ENCODE results near the gene OR10G3. TPM values are rescaled to one million over a fixed set of nuclear protein-coding genes. Genes with fewer than 3 reads are reported as not detected.

The OR10G3 gene
- total and polyA plus RNA-seq, 2 experiments from 2014 or later = not detected

DNA sequence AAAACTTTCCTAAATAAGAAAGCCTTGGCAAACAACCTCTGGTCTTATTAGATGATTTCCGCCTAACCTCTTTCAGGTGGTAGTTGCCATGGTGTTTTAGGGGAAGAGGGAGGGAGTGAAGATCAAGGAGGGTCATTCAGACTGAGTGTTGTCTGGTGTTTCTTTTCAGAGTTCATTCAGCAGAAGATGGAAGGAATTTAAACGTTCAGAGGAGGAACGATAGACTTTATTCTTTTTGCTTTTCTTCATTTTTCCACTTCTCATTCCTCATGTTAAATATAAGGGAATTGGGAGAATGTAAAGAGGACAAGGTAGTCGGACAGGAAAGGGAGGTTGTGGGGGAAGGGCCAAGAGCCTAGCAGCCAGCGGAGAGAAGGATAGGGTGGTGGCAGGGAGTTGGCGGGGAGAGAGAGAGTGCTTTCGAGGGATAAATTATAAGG lies 36.3 kb downstream of the OR10G3 start (continued):
- TF ChIP-seq, protein P1, sequence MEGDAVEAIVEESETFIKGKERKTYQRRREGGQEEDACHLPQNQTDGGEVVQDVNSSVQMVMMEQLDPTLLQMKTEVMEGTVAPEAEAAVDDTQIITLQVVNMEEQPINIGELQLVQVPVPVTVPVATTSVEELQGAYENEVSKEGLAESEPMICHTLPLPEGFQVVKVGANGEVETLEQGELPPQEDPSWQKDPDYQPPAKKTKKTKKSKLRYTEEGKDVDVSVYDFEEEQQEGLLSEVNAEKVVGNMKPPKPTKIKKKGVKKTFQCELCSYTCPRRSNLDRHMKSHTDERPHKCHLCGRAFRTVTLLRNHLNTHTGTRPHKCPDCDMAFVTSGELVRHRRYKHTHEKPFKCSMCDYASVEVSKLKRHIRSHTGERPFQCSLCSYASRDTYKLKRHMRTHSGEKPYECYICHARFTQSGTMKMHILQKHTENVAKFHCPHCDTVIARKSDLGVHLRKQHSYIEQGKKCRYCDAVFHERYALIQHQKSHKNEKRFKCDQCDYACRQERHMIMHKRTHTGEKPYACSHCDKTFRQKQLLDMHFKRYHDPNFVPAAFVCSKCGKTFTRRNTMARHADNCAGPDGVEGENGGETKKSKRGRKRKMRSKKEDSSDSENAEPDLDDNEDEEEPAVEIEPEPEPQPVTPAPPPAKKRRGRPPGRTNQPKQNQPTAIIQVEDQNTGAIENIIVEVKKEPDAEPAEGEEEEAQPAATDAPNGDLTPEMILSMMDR (conservative IDR thresholded peaks at IDR 0.05; ENCODE audit: low read depth in 2 of 2) = no peak
- TF ChIP-seq JUNB (IDR thresholded peaks at IDR 0.05; ENCODE audit: unreplicated experiment) = no peak

GRCh38 chr14:21541413-21542074 lies 38.3 kb downstream of the OR10G3 start:
- H3K27ac ChIP-seq (ENCODE audit: low read depth) = peak overlapping the region; percentile 78
- H3K79me2 ChIP-seq (replicated peaks; ENCODE audit: insufficient read depth) = peaks cover 25% of the 10 kb centered on the region
- no peaks in the 10 kb centered on the region for H3K36me3 ChIP-seq (ENCODE audit: insufficient read depth)
- peaks cover 26% of the 10 kb centered on the region for H3K27me3 Mint-ChIP-seq (ENCODE audit: insufficient read depth, low read depth, poor library complexity)
- H3F3A ChIP-seq (replicated peaks; ENCODE audit: low read depth) = no peaks in the 10 kb centered on the region
- no peak overlapping the region for H3K4me3 ChIP-seq
- H4K20me1 ChIP-seq (replicated peaks; ENCODE audit: insufficient read depth) = no peaks in the 10 kb centered on the region
- no peak overlapping the region for H3K4me3 Mint-ChIP-seq
- peaks cover 44% of the 10 kb centered on the region for H3K4me1 ChIP-seq (ENCODE audit: insufficient read depth)
- no peak overlapping the region for H3K4me2 ChIP-seq
- no peak for ATAC-seq
- H2AFZ ChIP-seq = no peak overlapping the region
- no peaks in the 10 kb centered on the region for H3K27me3 ChIP-seq (ENCODE audit: insufficient read depth)
- H3K27ac Mint-ChIP-seq = peak overlapping the region; percentile 74
- H3K4me1 Mint-ChIP-seq = peaks cover 42% of the 10 kb centered on the region
- H3K9me3 Mint-ChIP-seq = peaks cover 5% of the 10 kb centered on the region; the same call in 1 of the 3 replicates
- peak; percentile 84 for DNase-seq (ENCODE audit: low spot score)
- H3K36me3 Mint-ChIP-seq (ENCODE audit: low read depth) = no peaks in the 10 kb centered on the region; the same call in 2 of the 3 replicates
- no peaks in the 10 kb centered on the region for H3K9me2 ChIP-seq (ENCODE audit: insufficient read depth)
- TF ChIP-seq JUNB (IDR thresholded peaks at IDR 0.05; ENCODE audit: unreplicated experiment) = no peak
- TF ChIP-seq, protein P2, sequence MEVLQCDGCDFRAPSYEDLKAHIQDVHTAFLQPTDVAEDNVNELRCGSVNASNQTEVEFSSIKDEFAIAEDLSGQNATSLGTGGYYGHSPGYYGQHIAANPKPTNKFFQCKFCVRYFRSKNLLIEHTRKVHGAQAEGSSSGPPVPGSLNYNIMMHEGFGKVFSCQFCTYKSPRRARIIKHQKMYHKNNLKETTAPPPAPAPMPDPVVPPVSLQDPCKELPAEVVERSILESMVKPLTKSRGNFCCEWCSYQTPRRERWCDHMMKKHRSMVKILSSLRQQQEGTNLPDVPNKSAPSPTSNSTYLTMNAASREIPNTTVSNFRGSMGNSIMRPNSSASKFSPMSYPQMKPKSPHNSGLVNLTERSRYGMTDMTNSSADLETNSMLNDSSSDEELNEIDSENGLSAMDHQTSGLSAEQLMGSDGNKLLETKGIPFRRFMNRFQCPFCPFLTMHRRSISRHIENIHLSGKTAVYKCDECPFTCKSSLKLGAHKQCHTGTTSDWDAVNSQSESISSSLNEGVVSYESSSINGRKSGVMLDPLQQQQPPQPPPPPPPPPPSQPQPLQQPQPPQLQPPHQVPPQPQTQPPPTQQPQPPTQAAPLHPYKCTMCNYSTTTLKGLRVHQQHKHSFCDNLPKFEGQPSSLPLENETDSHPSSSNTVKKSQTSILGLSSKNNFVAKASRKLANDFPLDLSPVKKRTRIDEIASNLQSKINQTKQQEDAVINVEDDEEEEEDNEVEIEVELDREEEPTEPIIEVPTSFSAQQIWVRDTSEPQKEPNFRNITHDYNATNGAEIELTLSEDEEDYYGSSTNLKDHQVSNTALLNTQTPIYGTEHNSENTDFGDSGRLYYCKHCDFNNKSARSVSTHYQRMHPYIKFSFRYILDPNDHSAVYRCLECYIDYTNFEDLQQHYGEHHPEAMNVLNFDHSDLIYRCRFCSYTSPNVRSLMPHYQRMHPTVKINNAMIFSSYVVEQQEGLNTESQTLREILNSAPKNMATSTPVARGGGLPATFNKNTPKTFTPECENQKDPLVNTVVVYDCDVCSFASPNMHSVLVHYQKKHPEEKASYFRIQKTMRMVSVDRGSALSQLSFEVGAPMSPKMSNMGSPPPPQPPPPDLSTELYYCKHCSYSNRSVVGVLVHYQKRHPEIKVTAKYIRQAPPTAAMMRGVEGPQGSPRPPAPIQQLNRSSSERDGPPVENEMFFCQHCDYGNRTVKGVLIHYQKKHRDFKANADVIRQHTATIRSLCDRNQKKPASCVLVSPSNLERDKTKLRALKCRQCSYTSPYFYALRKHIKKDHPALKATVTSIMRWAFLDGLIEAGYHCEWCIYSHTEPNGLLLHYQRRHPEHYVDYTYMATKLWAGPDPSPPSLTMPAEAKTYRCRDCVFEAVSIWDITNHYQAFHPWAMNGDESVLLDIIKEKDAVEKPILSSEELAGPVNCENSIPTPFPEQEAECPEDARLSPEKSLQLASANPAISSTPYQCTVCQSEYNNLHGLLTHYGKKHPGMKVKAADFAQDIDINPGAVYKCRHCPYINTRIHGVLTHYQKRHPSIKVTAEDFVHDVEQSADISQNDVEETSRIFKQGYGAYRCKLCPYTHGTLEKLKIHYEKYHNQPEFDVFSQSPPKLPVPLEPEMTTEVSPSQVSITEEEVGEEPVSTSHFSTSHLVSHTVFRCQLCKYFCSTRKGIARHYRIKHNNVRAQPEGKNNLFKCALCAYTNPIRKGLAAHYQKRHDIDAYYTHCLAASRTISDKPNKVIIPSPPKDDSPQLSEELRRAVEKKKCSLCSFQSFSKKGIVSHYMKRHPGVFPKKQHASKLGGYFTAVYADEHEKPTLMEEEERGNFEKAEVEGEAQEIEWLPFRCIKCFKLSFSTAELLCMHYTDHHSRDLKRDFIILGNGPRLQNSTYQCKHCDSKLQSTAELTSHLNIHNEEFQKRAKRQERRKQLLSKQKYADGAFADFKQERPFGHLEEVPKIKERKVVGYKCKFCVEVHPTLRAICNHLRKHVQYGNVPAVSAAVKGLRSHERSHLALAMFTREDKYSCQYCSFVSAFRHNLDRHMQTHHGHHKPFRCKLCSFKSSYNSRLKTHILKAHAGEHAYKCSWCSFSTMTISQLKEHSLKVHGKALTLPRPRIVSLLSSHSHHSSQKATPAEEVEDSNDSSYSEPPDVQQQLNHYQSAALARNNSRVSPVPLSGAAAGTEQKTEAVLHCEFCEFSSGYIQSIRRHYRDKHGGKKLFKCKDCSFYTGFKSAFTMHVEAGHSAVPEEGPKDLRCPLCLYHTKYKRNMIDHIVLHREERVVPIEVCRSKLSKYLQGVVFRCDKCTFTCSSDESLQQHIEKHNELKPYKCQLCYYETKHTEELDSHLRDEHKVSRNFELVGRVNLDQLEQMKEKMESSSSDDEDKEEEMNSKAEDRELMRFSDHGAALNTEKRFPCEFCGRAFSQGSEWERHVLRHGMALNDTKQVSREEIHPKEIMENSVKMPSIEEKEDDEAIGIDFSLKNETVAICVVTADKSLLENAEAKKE (CRISPR knock-in tag; IDR thresholded peaks at IDR 0.05) = no peak
- no peak for TF ChIP-seq ZNF114 (CRISPR knock-in tag; IDR thresholded peaks at IDR 0.05)
- TF ChIP-seq EZH2 (IDR thresholded peaks at IDR 0.05; ENCODE audit: low read depth, unreplicated experiment) = no peak
- no peak for TF ChIP-seq EZH2phosphoT487 (IDR thresholded peaks at IDR 0.05; ENCODE audit: unreplicated experiment)
- TF ChIP-seq ZNF331 (CRISPR knock-in tag; IDR thresholded peaks at IDR 0.05; ENCODE audit: low read depth) = no peak
- no peak for TF ChIP-seq POLR2AphosphoS5 (IDR thresholded peaks at IDR 0.05; ENCODE audit: low read depth)
- TF ChIP-seq, protein P1 (conservative IDR thresholded peaks at IDR 0.05; ENCODE audit: low read depth in 2 of 2) = no peak
- TF ChIP-seq, protein P3, sequence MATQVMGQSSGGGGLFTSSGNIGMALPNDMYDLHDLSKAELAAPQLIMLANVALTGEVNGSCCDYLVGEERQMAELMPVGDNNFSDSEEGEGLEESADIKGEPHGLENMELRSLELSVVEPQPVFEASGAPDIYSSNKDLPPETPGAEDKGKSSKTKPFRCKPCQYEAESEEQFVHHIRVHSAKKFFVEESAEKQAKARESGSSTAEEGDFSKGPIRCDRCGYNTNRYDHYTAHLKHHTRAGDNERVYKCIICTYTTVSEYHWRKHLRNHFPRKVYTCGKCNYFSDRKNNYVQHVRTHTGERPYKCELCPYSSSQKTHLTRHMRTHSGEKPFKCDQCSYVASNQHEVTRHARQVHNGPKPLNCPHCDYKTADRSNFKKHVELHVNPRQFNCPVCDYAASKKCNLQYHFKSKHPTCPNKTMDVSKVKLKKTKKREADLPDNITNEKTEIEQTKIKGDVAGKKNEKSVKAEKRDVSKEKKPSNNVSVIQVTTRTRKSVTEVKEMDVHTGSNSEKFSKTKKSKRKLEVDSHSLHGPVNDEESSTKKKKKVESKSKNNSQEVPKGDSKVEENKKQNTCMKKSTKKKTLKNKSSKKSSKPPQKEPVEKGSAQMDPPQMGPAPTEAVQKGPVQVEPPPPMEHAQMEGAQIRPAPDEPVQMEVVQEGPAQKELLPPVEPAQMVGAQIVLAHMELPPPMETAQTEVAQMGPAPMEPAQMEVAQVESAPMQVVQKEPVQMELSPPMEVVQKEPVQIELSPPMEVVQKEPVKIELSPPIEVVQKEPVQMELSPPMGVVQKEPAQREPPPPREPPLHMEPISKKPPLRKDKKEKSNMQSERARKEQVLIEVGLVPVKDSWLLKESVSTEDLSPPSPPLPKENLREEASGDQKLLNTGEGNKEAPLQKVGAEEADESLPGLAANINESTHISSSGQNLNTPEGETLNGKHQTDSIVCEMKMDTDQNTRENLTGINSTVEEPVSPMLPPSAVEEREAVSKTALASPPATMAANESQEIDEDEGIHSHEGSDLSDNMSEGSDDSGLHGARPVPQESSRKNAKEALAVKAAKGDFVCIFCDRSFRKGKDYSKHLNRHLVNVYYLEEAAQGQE (IDR thresholded peaks at IDR 0.05; ENCODE audit: unreplicated experiment) = no peak
- no peak for TF ChIP-seq STAT1 (IDR thresholded peaks at IDR 0.05; ENCODE audit: unreplicated experiment)

All from GM23338 (cell line).